A673 (cell line): ENCODE measurements around the gene DLL1.

ENCODE experiments used
- EZH2 ChIP-seq: fragments of 200-600 bp; sonication (generic); IDR thresholded peaks from 2 replicates; pipeline ENCODE4 v1.6.1; 2017; ENCODE audit warnings: borderline replicate concordance, low read depth, mild to moderate bottlenecking, mixed read lengths, antibody characterized with exemption, low read length; ENCODE audit not compliant: poor library complexity, severe bottlenecking
- TF ChIP-seq, protein P1 (sequence below): fragments of 300-800, 200-600 bp; sonication (generic); conservative IDR thresholded peaks from 2 replicates; pipeline ENCODE4 v1.5.1; 2017; ENCODE audit warnings: low read depth, mild to moderate bottlenecking, antibody characterized with exemption, low read length, moderate library complexity, mixed read lengths

DNA sequence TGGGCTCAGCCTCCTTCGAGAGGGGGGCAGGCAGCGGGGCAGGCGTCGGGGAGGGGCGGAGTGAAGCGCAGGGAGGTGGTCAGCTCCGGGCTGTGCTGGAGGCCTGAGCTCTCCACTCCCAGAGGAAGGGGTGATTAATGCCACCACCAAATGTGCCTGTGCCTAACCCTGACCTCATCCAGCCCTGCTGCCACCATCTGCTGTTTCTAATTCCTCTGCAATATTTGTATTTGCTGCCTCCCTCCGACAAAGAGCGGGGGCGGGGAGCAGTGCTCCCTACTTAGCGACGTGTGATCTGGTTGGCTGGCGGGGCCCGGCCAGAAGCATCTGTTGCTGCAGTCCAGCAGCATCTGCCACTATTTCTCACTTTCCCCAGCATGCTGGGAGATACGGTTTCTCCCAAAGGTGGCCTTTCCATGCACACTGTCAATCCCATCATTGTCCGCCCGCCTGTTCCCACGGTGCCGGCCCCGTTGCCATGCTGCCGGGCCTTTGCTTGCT, 47.0 kb downstream of the DLL1 start:
- TF ChIP-seq, protein P1, sequence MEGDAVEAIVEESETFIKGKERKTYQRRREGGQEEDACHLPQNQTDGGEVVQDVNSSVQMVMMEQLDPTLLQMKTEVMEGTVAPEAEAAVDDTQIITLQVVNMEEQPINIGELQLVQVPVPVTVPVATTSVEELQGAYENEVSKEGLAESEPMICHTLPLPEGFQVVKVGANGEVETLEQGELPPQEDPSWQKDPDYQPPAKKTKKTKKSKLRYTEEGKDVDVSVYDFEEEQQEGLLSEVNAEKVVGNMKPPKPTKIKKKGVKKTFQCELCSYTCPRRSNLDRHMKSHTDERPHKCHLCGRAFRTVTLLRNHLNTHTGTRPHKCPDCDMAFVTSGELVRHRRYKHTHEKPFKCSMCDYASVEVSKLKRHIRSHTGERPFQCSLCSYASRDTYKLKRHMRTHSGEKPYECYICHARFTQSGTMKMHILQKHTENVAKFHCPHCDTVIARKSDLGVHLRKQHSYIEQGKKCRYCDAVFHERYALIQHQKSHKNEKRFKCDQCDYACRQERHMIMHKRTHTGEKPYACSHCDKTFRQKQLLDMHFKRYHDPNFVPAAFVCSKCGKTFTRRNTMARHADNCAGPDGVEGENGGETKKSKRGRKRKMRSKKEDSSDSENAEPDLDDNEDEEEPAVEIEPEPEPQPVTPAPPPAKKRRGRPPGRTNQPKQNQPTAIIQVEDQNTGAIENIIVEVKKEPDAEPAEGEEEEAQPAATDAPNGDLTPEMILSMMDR, result no peak
- TF ChIP-seq EZH2, result no peak
